ENCODE data around the gene NCAPH2.

DNA sequence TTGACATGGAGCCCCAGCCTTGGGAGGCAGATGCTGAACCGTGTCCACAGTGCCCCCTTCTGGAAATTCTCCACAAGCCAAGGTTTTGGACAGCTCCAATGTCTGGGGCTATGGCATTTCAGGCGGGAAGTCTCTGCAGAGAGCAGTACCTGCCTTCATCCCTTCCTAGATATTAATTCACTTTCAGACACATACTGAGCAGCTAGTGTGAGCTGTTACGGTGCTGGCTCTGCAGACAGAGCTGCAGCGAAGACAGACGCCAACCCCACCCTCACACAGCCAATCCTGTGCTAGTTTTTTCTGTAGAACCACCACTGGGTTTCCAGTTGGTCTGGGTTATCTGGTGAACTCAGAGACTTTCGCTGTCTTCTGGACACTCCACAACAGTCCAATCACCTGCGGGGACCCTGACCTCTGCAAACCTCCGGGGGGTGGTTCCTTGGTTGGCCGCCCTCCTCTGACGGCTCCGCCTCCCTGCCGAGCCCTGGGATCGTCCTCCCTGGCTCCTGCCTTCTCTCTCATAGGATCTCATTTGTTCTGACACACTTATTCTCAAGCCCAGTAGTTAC is 9.6 kb upstream of the NCAPH2 start:
- no peak for TF ChIP-seq POLR2A (IDR thresholded peaks at IDR 0.05)
- TF ChIP-seq, protein P1, sequence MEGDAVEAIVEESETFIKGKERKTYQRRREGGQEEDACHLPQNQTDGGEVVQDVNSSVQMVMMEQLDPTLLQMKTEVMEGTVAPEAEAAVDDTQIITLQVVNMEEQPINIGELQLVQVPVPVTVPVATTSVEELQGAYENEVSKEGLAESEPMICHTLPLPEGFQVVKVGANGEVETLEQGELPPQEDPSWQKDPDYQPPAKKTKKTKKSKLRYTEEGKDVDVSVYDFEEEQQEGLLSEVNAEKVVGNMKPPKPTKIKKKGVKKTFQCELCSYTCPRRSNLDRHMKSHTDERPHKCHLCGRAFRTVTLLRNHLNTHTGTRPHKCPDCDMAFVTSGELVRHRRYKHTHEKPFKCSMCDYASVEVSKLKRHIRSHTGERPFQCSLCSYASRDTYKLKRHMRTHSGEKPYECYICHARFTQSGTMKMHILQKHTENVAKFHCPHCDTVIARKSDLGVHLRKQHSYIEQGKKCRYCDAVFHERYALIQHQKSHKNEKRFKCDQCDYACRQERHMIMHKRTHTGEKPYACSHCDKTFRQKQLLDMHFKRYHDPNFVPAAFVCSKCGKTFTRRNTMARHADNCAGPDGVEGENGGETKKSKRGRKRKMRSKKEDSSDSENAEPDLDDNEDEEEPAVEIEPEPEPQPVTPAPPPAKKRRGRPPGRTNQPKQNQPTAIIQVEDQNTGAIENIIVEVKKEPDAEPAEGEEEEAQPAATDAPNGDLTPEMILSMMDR (IDR thresholded peaks at IDR 0.05), result peak; percentile 45 to 80 (median 66)
